Activated naive CD4-positive, alpha-beta T cell treated with anti-CD3 and anti-CD28 coated beads for 36 hours (primary cell): ENCODE measurements around the gene JUP. TPM values are rescaled to one million over a fixed set of nuclear protein-coding genes. Genes with fewer than 3 reads are reported as not detected.
A peak's percentile ranks its signal among the peaks of the same experiment; 100 is the strongest.

Experiments
- CTCF ChIA-PET: fragments of 350-600 bp; sonication (Branson Sonifier 250); formaldehyde crosslinking; loops from one replicate; lab custom pipeline; 2021; ENCODE audit warnings: antibody characterized with exemption; lab: Charles Lee
- DNase-seq: peaks from one replicate; pipeline ENCODE4 v3.0.0-alpha.2; 2020
- H3K27ac Mint-ChIP-seq: one replicate; pipeline ENCODE4 v1.8.0; 2021; ENCODE audit warnings: mild to moderate bottlenecking, mixed read lengths
- H3K27me3 Mint-ChIP-seq: one replicate; pipeline ENCODE4 v1.8.0; 2021; ENCODE audit warnings: low read depth, mixed read lengths
- H3K36me3 Mint-ChIP-seq: one replicate; pipeline ENCODE4 v1.8.0; 2021; ENCODE audit warnings: low read depth, mixed read lengths
- H3K4me1 Mint-ChIP-seq: one replicate; pipeline ENCODE4 v1.8.0; 2021; ENCODE audit warnings: low read depth, mixed read lengths
- H3K4me3 Mint-ChIP-seq: one replicate; pipeline ENCODE4 v1.8.0; 2021; ENCODE audit warnings: mild to moderate bottlenecking, moderate library complexity, mixed read lengths
- H3K9me3 Mint-ChIP-seq: one replicate; pipeline ENCODE4 v1.8.0; 2021; ENCODE audit warnings: mixed read lengths
- intact Hi-C: fragments of 100-400 bp; cut with micrococcal nuclease; formaldehyde crosslinking; loops from one replicate; pipeline ENCODE4 v1.15.1; 2023
- total RNA-seq, 2 experiments: library from RNA; stranded (reverse); gene quantifications; one replicate each; pipeline ENCODE4 v1.2.3, GENCODE V29; 2021

The JUP gene
- total RNA-seq, 2 experiments from 2014 or later = 0.27 to 0.33 TPM

DNA sequence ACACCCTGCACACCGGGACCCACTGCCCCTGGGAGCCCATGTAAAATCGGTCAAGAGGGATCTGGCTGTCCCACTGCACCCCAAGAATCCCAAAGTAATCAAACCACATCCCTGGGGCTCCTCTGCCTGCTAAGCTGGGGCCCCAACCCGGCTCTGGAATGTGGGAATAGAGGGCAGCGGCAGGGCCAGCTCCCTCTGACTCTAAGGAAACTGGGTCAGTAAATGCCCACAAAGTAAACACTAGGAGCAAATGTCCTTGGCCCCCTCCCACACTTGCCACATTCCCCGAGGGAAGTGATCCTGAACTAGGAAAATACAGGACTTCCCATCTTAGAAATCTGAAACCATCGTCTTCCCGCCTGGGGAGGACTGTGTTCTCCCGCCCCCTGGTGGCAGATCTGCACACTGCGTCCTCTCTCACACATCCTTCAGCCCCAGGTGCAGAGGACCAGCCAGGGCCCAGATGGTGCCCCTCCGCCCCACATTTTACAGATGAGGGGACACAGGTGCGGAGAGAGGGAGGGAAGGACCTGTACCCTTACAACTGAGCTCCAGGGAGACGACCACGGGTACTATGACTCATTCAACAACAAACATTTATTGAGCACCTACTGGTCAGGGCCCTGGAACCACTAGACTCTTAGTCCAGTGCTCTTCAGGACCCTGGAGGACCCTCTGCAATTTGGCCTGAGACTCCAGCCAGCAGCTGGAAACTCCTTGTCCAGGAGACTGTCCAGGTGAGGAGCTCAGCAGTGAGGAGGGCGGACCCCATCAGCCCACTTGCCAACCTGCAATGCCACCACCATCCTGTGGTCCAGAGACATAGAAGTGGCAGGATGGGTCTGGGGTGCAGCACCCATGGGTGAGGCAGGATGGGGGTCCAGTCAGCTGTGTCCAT is 15.1 kb upstream of the JUP start:
- H3K4me1 Mint-ChIP-seq = no peaks in the 10 kb centered on the region
- H3K27ac Mint-ChIP-seq = no peak overlapping the region
- CTCF ChIA-PET = interaction anchor here (0.6 to 4.1 kb wide), 24 partner anchors 9 to 107 kb away, joined by 3 to 33 read pairs (median 4); partner anchors contain the start of genes JUP and P3H4
- DNase-seq = peak; percentile 84
- intact Hi-C loops = loop anchor here (1.0 kb wide), 1 partner anchor 63 kb away; no protein-coding TSS in a partner anchor
- H3K4me3 Mint-ChIP-seq = no peak overlapping the region
- H3K9me3 Mint-ChIP-seq = no peaks in the 10 kb centered on the region
- no peaks in the 10 kb centered on the region for H3K27me3 Mint-ChIP-seq
- no peaks in the 10 kb centered on the region for H3K36me3 Mint-ChIP-seq

DNA sequence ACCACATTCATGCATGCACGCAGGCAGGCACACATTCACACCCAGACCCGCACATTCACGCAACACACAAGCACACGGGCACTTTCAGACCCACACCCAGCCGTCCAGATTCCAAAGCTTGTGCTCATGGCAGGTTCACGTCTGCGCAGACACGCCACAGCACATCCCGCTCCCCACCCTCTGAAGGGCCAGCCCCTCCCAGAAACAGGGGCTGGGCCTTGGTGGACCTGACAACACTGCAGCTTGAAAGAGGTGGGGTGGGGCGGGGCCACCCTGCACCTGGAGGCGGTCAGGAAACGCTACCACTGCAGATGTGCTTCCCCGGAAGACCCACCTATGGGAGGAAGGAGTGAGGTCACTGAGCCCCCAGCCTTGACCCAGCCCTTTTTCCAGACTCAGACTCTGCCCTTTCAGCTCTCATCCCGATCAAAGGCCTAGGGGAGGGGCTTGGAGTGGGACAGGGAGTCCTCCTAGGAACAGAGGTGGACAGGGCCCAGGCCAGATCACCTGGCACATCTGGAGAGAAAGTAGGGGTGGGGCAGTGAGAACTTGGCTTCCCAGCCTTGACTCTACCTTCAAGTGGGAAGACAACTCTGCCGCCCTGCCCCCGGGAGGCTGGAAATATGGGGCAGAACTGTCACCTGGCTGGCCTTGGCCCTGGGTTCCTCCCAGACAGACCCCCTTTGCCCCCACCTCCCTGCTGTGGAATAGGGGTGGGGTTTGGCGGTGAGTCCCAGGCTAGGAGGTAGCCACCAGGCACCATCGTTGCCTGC is 14.3 kb upstream of the JUP start:
- no peak for DNase-seq
- Mint-ChIP-seq H3K4me3 (no peak overlapping the region), H3K27ac (no peak overlapping the region), H3K36me3 (no peaks in the 10 kb centered on the region), H3K4me1 (no peaks in the 10 kb centered on the region), H3K27me3 (no peaks in the 10 kb centered on the region), H3K9me3 (no peaks in the 10 kb centered on the region)
- intact Hi-C loops = loop anchor here (1.0 kb wide), 1 partner anchor 62 kb away; no protein-coding TSS in a partner anchor
- CTCF ChIA-PET = interaction anchor here (0.6 to 4.1 kb wide), 13 partner anchors 10 to 1261 kb away, joined by 3 to 33 read pairs (median 5); partner anchors contain the start of gene P3H4

- intact Hi-C loops = no loop called here
- CTCF ChIA-PET = interaction anchor here (0.5 to 1.7 kb wide), 2 partner anchors 62 to 104 kb away, joined by 3 to 7 read pairs; no protein-coding TSS in a partner anchor
- Mint-ChIP-seq H3K9me3 (no peaks in the 10 kb centered on the region), H3K4me3 (no peak overlapping the region), H3K36me3 (no peaks in the 10 kb centered on the region), H3K4me1 (no peaks in the 10 kb centered on the region), H3K27me3 (no peaks in the 10 kb centered on the region), H3K27ac (no peak overlapping the region)
- no peak for DNase-seq
These were observed 12.9 kb upstream of the JUP start for GRCh38 chr17:41799366-41799765.

DNA sequence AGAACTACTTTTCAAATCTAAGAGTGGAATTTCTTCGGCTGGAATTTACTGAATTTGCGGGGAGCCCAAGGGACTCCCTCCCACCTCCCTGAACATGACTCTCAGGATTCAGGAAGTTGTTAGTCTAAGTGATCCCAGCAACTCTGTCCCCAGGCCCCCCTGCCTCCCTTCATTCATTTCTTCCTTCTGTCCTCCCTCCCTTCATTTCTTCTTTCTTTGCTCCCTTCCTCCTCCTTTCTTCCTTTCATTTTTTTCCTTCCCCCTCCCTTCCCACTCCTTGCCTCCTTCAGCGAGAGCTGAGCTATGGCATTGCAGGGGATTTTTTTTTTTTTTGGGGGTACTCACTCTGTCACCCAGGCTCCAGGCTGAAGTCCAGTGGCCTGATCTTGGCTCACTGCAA is 10.9 kb upstream of the JUP start:
- Mint-ChIP-seq H3K4me1 (peaks cover 4% of the 10 kb centered on the region), H3K9me3 (no peaks in the 10 kb centered on the region), H3K27ac (no peak overlapping the region), H3K36me3 (no peaks in the 10 kb centered on the region), H3K4me3 (no peak overlapping the region), H3K27me3 (no peaks in the 10 kb centered on the region)
- CTCF ChIA-PET = no interaction called here
- intact Hi-C loops = no loop called here
- no peak for DNase-seq

GRCh38 chr17:41796121-41796895 is 9.8 kb upstream of the JUP start:
- intact Hi-C loops = no loop called here
- Mint-ChIP-seq H3K27me3 (no peaks in the 10 kb centered on the region), H3K36me3 (no peaks in the 10 kb centered on the region), H3K9me3 (no peaks in the 10 kb centered on the region), H3K4me3 (no peak overlapping the region), H3K27ac (no peak overlapping the region), H3K4me1 (peaks cover 4% of the 10 kb centered on the region)
- DNase-seq = no peak
- CTCF ChIA-PET = interaction anchor here (0.6 to 1.7 kb wide), 2 partner anchors 10 to 941 kb away, joined by 3 to 4 read pairs; no protein-coding TSS in a partner anchor

DNA sequence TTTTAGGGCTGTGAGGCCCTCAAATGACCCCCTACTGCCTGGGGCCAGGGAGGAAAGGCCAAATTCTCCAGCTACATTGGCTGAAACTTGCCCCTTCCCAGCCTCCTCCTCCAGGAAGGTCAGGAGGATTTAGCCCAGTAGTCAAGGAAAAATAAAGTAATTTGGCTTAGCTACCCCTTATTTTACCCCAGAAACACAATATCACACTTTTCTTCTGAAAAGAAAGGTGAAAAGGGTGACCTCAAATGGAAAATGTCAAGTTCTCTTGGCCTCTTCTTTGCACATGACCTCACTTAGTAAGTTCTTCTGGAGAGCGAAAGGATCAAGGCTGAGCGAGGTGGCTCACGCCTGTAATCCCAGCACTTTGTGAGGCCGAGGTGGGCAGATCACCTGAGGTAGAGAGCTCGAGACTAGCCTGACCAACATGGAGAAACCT is 8.0 kb upstream of the JUP start:
- CTCF ChIA-PET = interaction anchor here (0.7 kb wide), 2 partner anchors 41 to 101 kb away, joined by 3 read pairs; no protein-coding TSS in a partner anchor
- Mint-ChIP-seq H3K4me1 (peaks cover 5% of the 10 kb centered on the region), H3K36me3 (no peaks in the 10 kb centered on the region), H3K27ac (no peak overlapping the region), H3K27me3 (no peaks in the 10 kb centered on the region), H3K9me3 (no peaks in the 10 kb centered on the region), H3K4me3 (no peak overlapping the region)
- no peak for DNase-seq
- intact Hi-C loops = no loop called here

DNA sequence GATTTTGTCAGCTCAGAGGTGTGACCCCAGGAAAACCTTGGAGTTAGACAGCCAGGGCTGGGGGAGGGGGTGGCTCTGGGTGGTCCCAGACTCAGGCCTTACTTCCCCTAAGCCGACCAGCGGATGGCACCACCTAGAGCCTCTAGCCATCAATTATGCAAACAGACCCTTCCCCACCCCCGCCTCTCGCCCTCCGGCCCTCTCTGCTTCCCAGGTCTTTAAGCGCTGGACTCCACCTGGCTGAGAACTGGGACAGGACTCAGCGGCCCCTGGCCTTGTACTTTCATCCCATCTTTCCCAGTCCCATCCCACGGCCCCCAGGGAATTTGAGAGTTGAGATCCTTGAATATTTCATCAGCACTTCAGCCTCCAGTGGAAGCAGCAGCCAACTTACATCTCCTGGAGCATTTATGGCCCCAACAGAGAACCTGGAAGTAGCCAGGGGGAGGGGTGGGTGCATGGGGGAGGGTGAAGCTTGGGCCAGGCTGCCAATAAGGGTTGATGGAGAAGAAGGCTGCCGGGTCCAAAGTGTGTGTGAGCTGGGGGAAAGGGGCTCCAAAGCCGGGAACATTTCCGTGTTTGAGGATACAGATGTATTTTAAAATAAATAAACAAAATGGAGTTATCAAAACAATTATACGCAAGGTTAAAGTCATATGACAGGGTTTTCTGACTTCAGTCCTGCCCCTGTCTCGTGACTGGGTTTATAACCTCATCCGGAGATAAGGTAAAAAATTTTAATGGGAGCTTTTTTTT is 7.5 kb upstream of the JUP start:
- Mint-ChIP-seq H3K27ac (no peak overlapping the region), H3K4me1 (peaks cover 5% of the 10 kb centered on the region), H3K4me3 (no peak overlapping the region), H3K27me3 (no peaks in the 10 kb centered on the region), H3K9me3 (no peaks in the 10 kb centered on the region), H3K36me3 (no peaks in the 10 kb centered on the region)
- intact Hi-C loops = no loop called here
- CTCF ChIA-PET = interaction anchor here (0.7 kb wide), 1 partner anchor 100 kb away, joined by 3 read pairs; no protein-coding TSS in a partner anchor
- no peak for DNase-seq

DNA sequence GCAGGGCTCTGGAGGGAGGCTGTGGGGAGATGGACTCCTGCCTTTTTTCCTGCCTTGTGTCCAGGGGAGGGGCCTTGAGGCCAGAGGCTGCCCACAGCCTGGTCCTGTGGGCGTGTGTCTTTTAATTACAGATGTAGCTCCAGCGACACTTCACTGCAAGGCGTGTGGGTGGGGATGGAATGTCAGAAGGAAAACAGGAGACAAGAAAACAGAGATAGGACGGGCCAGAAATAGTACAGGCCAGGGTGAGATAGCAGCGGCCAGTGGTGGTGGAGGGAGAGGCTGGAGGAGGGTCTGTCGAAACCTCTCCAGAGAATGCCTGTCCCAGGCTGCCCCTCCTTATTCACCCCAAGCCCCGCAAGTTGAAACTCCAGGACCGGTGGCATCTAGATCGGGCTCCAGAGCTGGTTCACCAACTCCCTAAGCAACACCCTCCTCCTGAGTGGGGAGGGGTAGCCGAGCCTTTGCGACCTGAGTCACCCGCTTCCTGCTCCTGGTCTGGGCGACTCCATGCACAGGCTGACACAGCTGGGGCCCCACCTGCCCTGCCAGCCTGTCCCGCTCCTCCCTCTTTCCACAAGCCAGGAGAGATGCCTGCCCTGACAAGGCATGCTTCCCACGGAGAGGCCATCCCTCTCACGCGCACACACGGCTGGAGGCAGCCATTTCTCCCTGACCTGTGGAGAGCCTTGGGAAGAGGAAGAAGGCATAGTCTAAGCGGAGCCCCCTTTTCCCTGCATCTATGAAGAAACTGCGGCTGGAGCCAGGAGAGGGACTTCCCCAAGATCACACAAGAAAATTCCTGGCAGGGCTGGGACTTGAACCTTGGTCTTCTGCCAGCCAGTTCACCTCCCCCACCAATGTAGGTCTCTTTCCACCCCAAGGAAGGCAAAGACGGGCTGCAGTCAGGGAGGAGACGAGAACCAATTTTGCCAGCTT is 6.6 kb upstream of the JUP start:
- Mint-ChIP-seq H3K36me3 (no peaks in the 10 kb centered on the region), H3K27me3 (no peaks in the 10 kb centered on the region), H3K4me3 (no peak overlapping the region), H3K9me3 (no peaks in the 10 kb centered on the region), H3K27ac (no peak overlapping the region), H3K4me1 (peaks cover 10% of the 10 kb centered on the region)
- CTCF ChIA-PET = no interaction called here
- DNase-seq = peak; percentile 42
- intact Hi-C loops = no loop called here

DNA sequence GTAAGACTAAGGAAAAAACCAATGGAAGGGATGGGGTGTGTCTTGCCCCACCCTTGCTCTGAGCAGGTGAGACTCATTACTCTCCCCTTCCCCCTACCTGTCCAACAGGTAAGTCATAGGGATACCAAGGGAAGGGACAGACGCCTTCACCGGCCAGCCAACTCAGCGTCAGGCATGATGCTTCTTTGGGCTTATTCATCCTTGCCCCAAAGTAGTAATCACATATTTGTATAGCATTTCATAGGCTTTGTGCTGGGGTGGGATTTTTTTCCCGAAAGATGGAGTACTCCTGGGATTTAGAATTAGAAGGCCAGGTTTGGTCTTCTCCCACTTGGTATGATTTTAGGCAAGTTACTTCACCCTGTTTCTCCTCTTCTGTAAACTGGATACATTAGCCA is 509 bp upstream of the JUP start:
- CTCF ChIA-PET = interaction anchor here (0.5 to 2.0 kb wide), 6 partner anchors 13 to 82 kb away, joined by 3 to 5 read pairs (median 4); no protein-coding TSS in a partner anchor
- H3K36me3 Mint-ChIP-seq = no peaks in the 10 kb centered on the region
- H3K9me3 Mint-ChIP-seq = no peaks in the 10 kb centered on the region
- peak overlapping the region; percentile 57 for H3K4me3 Mint-ChIP-seq
- peaks cover 22% of the 10 kb centered on the region for H3K4me1 Mint-ChIP-seq
- no peak overlapping the region for H3K27ac Mint-ChIP-seq
- DNase-seq = no peak
- intact Hi-C loops = no loop called here
- H3K27me3 Mint-ChIP-seq = peaks cover 21% of the 10 kb centered on the region

DNA sequence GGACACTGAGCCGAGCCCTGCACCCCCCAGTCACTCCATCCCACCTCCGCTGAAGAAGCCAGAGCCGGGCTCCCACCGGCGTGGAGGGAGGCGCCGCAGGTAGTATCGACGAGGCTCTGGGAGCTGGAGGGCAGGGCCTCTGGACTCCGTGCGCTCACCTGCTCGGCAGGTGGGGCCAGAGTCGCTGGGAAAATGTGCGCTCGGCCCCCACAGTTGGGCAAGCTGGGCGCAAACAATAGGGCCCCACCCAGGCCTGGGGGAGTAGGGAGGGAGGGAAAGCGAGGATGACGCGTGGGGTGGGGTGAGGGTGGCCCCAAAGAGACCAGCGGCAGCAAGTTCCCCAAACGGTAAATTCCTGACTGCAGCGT is 668 bp downstream of the JUP start:
- Mint-ChIP-seq H3K9me3 (no peaks in the 10 kb centered on the region), H3K36me3 (no peaks in the 10 kb centered on the region), H3K4me1 (peaks cover 22% of the 10 kb centered on the region), H3K4me3 (peak overlapping the region; percentile 32), H3K27ac (no peak overlapping the region), H3K27me3 (peaks cover 23% of the 10 kb centered on the region)
- CTCF ChIA-PET = interaction anchor here (1.5 to 2.0 kb wide), 2 partner anchors 16 to 36 kb away, joined by 4 read pairs; no protein-coding TSS in a partner anchor
- DNase-seq = no peak
- intact Hi-C loops = no loop called here
